Measurements from ENCODE around the gene SQOR.

DNA sequence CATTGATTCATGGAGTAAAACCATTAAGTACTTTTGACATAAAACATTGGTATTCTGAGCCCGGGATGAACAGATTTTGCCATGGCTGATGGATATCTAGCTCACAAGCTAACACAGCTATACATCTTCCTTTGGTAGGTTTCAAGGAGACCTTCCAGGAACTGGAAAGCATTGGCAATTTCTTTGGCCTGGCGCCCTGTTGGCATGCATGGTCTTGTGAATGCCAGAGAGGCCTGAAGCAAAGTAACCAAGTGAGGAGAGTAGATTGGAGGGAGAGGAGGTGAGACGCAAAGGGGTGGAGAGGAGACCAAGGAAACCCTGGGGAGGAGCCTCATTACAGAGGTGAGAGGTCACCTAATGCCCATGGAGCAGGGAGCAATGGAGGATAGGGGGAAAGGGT is 67.2 kb downstream of the SQOR start:
- TF ChIP-seq, protein P1, sequence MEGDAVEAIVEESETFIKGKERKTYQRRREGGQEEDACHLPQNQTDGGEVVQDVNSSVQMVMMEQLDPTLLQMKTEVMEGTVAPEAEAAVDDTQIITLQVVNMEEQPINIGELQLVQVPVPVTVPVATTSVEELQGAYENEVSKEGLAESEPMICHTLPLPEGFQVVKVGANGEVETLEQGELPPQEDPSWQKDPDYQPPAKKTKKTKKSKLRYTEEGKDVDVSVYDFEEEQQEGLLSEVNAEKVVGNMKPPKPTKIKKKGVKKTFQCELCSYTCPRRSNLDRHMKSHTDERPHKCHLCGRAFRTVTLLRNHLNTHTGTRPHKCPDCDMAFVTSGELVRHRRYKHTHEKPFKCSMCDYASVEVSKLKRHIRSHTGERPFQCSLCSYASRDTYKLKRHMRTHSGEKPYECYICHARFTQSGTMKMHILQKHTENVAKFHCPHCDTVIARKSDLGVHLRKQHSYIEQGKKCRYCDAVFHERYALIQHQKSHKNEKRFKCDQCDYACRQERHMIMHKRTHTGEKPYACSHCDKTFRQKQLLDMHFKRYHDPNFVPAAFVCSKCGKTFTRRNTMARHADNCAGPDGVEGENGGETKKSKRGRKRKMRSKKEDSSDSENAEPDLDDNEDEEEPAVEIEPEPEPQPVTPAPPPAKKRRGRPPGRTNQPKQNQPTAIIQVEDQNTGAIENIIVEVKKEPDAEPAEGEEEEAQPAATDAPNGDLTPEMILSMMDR (IDR thresholded peaks at IDR 0.05), result no peak
- TF ChIP-seq POLR2A (IDR thresholded peaks at IDR 0.05) (no peak), POLR2AphosphoS5 (IDR thresholded peaks at IDR 0.05) (no peak)

Data from gastroesophageal sphincter (tissue), 3 donors.